Effector memory CD4-positive, alpha-beta T cell (primary cell): ENCODE measurements around the gene OPRM1.

Experiments
- DNase-seq, 3 donors: peaks; one replicate each; pipeline ENCODE4 v3.0.0-alpha.2; 2020
- H3K27ac ChIP-seq: 2 replicates; pipeline ENCODE4 v1.7.0; 2013; ENCODE audit warnings: mild to moderate bottlenecking, low read length, moderate library complexity; ENCODE audit not compliant: insufficient read depth, poor library complexity, severe bottlenecking
- H3K27me3 ChIP-seq: replicated peaks from 2 replicates; pipeline ENCODE4 v1.7.0; 2013; ENCODE audit warnings: mild to moderate bottlenecking, low read length; ENCODE audit not compliant: insufficient read depth, control insufficient read depth, poor library complexity, severe bottlenecking
- H3K36me3 ChIP-seq: 2 replicates; pipeline ENCODE4 v1.7.0; 2013; ENCODE audit warnings: mild to moderate bottlenecking, low read length, moderate library complexity; ENCODE audit not compliant: control insufficient read depth, insufficient read depth
- H3K4me1 ChIP-seq: 2 replicates; pipeline ENCODE4 v1.7.0; 2013; ENCODE audit warnings: low read length, mild to moderate bottlenecking; ENCODE audit not compliant: control insufficient read depth, insufficient read depth, poor library complexity, severe bottlenecking
- H3K4me3 ChIP-seq: 2 replicates; pipeline ENCODE4 v1.7.0; 2013; ENCODE audit warnings: low read length, low read depth, mild to moderate bottlenecking; ENCODE audit not compliant: insufficient read depth, poor library complexity, severe bottlenecking
- H3K9me3 ChIP-seq: 2 replicates; pipeline ENCODE4 v1.7.0; 2013; ENCODE audit warnings: mild to moderate bottlenecking, low read length, moderate library complexity; ENCODE audit not compliant: control insufficient read depth

OPRM1 gene

GRCh38 chr6:154213782-154214181, 174.7 kb downstream of the OPRM1 start:
- Histone ChIP-seq H3K36me3 (peaks cover 34% of the 10 kb centered on the region), H3K9me3 (no peaks in the 10 kb centered on the region), H3K4me1 (no peaks in the 10 kb centered on the region), H3K27me3 (no peaks in the 10 kb centered on the region), H3K4me3 (no peak overlapping the region), H3K27ac (no peak overlapping the region)
- DNase-seq = no peak

GRCh38 chr6:154218301-154218700, 179.3 kb downstream of the OPRM1 start:
- Histone ChIP-seq H3K4me3 (no peak overlapping the region), H3K4me1 (peaks cover 10% of the 10 kb centered on the region), H3K9me3 (no peaks in the 10 kb centered on the region), H3K27ac (no peak overlapping the region), H3K36me3 (peaks cover 32% of the 10 kb centered on the region), H3K27me3 (no peaks in the 10 kb centered on the region)
- no peak for DNase-seq

- no peak overlapping the region for H3K27ac ChIP-seq
Observed at GRCh38 chr6:154218787-154219186, 179.7 kb downstream of the OPRM1 start.

GRCh38 chr6:154219250-154219649, 180.2 kb downstream of the OPRM1 start:
- Histone ChIP-seq H3K4me1 (peaks cover 10% of the 10 kb centered on the region), H3K9me3 (no peaks in the 10 kb centered on the region), H3K4me3 (no peak overlapping the region), H3K36me3 (peaks cover 27% of the 10 kb centered on the region), H3K27ac (no peak overlapping the region), H3K27me3 (no peaks in the 10 kb centered on the region)
- DNase-seq = no peak

More at GRCh38 chr6:154218787-154219186, 179.7 kb downstream of the OPRM1 start:
- Histone ChIP-seq H3K36me3 (peaks cover 29% of the 10 kb centered on the region), H3K4me3 (no peak overlapping the region), H3K4me1 (peaks cover 10% of the 10 kb centered on the region), H3K9me3 (no peaks in the 10 kb centered on the region), H3K27me3 (no peaks in the 10 kb centered on the region)
- no peak for DNase-seq

- DNase-seq = no peak
- peaks cover 10% of the 10 kb centered on the region for H3K4me1 ChIP-seq
- H3K27me3 ChIP-seq = no peaks in the 10 kb centered on the region
- H3K4me3 ChIP-seq = no peak overlapping the region
- H3K36me3 ChIP-seq = peaks cover 23% of the 10 kb centered on the region
- H3K9me3 ChIP-seq = no peaks in the 10 kb centered on the region
- no peak overlapping the region for H3K27ac ChIP-seq
Observed at GRCh38 chr6:154222716-154223115, 183.7 kb downstream of the OPRM1 start.

- H3K27ac ChIP-seq = no peak overlapping the region
- peaks cover 10% of the 10 kb centered on the region for H3K4me1 ChIP-seq
- no peak overlapping the region for H3K4me3 ChIP-seq
- H3K27me3 ChIP-seq = no peaks in the 10 kb centered on the region
- no peak for DNase-seq
- H3K9me3 ChIP-seq = no peaks in the 10 kb centered on the region
- peaks cover 23% of the 10 kb centered on the region for H3K36me3 ChIP-seq
Observed at GRCh38 chr6:154223296-154223695, 184.3 kb downstream of the OPRM1 start.

- H3K4me1 ChIP-seq = peaks cover 5% of the 10 kb centered on the region
Observed at GRCh38 chr6:154226461-154226860, 187.4 kb downstream of the OPRM1 start.

GRCh38 chr6:154227862-154228520, 189.0 kb downstream of the OPRM1 start:
- H3K9me3 ChIP-seq = no peaks in the 10 kb centered on the region
- H3K4me3 ChIP-seq = no peak overlapping the region
- H3K27ac ChIP-seq = no peak overlapping the region
- H3K4me1 ChIP-seq = peaks cover 10% of the 10 kb centered on the region
- H3K27me3 ChIP-seq = no peaks in the 10 kb centered on the region
- DNase-seq = no peak
- H3K36me3 ChIP-seq = peaks cover 1% of the 10 kb centered on the region

More at GRCh38 chr6:154226461-154226860, 187.4 kb downstream of the OPRM1 start:
- H3K36me3 ChIP-seq = peaks cover 11% of the 10 kb centered on the region
- H3K4me3 ChIP-seq = no peak overlapping the region
- H3K27ac ChIP-seq = no peak overlapping the region
- no peak for DNase-seq
- no peaks in the 10 kb centered on the region for H3K27me3 ChIP-seq
- no peaks in the 10 kb centered on the region for H3K9me3 ChIP-seq

- peaks cover 11% of the 10 kb centered on the region for H3K4me1 ChIP-seq
- no peak overlapping the region for H3K4me3 ChIP-seq
Observed at GRCh38 chr6:154228521-154228905, 189.5 kb downstream of the OPRM1 start.

GRCh38 chr6:154229786-154230185, 190.7 kb downstream of the OPRM1 start:
- H3K4me3 ChIP-seq = peak overlapping the region; percentile 47

More at GRCh38 chr6:154228521-154228905, 189.5 kb downstream of the OPRM1 start:
- H3K27me3 ChIP-seq = no peaks in the 10 kb centered on the region
- DNase-seq = no peak
- no peak overlapping the region for H3K27ac ChIP-seq
- no peaks in the 10 kb centered on the region for H3K9me3 ChIP-seq
- H3K36me3 ChIP-seq = no peaks in the 10 kb centered on the region

More at GRCh38 chr6:154229786-154230185, 190.7 kb downstream of the OPRM1 start:
- peaks cover 21% of the 10 kb centered on the region for H3K4me1 ChIP-seq
- DNase-seq = peak in 2 of 3 donors; percentile 8 to 14
- no peaks in the 10 kb centered on the region for H3K27me3 ChIP-seq
- H3K36me3 ChIP-seq = no peaks in the 10 kb centered on the region
- no peaks in the 10 kb centered on the region for H3K9me3 ChIP-seq
- H3K27ac ChIP-seq = peak overlapping the region; percentile 49
